NCI-H1048 (cell line): ENCODE data around the gene RELT.

ENCODE experiments used
- DNase-seq: peaks from one replicate; lab custom pipeline; 2025; lab: John Stamatoyannopoulos, UW

Gene RELT, protein sequence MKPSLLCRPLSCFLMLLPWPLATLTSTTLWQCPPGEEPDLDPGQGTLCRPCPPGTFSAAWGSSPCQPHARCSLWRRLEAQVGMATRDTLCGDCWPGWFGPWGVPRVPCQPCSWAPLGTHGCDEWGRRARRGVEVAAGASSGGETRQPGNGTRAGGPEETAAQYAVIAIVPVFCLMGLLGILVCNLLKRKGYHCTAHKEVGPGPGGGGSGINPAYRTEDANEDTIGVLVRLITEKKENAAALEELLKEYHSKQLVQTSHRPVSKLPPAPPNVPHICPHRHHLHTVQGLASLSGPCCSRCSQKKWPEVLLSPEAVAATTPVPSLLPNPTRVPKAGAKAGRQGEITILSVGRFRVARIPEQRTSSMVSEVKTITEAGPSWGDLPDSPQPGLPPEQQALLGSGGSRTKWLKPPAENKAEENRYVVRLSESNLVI

DNA sequence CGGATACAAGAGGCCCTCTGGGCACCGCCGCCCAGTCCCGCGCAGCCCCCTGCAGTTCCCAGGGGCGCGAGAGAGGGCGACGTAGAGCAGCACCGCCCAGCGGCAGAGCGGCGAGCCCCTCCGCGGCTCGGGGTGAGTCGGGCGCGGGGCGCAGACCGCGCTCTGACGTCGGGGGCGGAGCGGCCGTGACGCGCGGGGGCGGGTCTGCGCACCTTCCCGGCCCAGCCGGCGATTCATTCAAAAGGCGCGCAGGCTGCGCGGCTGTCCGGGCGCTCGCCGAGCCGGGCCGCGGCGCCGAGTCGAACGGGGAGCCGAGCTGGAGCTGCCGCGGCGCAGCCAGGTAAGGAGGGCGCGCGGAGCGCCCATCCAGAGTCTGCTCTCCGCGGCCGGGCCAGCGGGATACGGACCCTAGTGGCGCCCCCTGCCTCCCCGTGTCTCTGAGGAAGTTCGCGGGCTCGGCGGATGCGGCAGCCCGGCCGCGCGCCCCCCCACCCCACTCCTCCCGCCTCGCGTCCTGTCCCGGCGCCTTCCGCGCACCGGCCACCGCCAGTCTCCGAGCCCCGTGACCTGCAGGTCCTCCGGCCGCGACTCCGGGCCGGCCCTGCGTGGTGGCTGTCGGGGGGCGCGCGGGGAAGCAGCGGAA lies at the start of gene RELT:
RELT (plus strand) TSS at position 240 of the 643 bp plus-strand sequence. CDS start 12,738 bp downstream, outside the sequence.
- DNase-seq, result peak; percentile 64

DNA sequence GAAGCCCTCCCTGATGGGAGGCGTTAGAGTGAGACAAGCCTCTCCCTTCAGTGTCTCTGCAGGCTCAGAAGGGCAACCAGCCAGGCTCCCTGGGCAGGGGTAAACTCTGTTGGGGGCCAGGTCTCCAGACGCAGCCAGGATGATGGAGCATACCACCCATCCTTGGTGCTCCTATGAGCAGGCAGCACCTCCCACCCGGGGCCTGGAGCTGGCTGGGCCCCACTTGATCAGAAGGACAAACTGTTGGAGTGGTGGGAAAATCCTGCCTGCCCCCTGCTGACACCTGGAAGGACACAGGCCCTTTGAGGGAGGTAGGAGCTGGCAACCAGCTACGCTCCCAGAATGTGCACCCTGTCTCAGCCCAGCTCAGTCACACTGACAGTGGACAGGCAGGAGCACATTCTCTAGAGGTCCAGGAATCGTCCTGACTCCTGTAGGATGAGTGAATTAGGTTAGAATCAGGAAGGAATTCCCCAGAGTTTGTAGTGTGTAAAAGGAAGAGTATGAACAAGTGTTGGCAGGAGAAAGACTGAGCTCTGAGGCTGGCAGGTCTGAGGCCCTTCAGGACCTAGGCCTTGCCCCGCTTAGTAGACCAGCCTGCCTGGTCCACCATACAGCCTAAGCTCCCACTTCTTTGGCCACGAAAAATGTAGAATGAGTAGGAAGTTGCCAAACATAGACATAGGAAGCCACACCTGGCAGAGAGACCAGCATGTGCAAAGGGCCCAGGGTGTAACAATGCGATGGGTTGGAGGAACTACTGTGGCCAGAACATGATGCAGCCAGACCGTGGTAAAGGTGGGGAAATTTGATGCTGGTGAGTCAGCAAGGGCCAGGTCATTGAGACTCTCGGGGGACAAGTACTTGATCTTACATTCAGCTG lies 49.0 kb upstream of the RELT start:
- no peak for DNase-seq

DNA sequence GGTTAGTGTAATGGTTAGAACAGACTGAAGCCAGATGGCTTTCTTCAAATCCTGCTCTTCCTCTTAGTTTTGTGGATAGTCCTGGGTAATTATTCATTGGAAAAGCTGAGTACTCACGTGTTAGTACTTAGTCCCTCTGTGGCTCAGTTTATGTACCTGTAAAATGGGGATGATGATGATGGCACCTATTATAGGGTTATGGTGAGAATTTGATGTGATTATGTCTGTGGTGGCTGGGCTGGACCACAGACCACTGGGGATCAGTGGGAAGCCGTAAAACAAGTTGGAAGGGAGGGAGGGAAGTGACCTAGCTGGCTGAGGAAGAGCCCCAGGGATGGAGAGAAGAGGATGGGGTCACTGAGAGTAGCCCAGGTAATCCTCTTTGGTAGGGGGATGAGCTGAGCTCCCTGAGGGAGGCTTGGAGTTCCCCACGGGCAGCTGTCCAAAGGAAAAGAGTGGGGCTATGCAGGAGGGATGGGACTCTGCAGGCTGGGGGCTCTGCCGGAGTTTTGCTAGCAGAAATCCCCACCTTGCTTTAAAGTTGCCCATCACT lies 48.3 kb upstream of the RELT start:
- DNase-seq, result no peak

DNA sequence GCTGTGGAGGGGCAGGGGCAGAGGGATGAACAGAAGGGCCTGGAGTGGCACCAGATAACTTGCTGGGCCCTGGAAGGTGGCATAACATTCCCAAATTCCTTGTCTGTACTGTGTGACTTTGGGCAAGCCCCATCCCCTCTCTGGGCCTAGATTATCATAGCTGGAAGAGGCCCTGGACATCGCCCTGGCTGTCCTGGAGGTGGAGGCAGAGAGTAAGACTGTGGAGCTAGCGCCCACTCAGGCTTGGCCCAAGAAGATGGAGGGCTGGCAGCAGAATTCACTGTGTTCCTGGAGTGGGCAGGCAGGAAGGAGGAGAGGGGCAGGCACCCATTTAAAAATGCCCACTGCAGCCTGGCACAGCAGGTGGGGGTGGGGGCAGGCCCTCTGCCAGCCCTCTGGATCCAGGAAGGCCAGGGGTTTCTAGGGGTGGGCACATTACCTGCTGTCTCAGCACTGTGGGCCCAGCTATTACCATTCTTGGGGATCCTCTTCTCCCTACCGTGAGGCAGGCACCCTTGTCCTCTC lies 45.6 kb upstream of the RELT start:
- DNase-seq, result no peak

DNA sequence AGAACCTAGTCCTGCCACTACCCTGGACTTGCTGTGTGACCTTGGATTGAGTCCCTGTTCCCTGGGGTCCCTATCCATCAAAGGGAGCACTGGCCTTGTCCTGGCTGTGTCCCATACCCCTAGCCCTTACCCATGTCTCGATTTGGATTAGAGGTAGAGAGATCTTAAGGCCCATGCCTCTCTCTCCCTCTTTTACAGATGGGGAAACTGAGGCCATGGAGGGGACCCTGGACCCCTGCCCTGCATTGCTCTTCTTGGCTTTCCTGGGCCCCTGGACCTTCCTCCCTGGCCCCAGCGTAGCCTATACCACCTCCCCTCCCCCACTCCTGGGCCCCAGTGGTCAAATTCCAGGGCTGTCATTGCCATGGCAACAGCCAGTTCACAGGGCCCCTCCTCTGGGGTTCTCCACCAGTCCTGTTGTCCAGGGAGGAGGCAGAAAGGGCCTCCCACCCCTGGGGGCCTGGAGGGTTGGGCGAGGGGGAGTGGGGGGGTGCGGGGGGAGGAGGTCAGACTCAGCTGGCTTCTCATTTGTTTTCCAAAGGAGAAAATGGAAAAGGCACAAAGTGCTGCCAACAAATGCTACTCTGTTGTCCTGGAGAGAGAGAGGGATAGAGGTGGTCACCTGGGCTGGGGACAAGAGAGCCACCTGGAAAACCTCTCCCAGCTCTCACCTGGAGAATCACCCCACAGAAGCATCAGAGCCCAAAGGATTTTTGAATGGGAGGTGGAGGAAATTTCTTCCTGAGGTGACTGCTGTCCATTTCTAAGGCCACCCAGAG lies 44.9 kb upstream of the RELT start:
- DNase-seq, result no peak

DNA sequence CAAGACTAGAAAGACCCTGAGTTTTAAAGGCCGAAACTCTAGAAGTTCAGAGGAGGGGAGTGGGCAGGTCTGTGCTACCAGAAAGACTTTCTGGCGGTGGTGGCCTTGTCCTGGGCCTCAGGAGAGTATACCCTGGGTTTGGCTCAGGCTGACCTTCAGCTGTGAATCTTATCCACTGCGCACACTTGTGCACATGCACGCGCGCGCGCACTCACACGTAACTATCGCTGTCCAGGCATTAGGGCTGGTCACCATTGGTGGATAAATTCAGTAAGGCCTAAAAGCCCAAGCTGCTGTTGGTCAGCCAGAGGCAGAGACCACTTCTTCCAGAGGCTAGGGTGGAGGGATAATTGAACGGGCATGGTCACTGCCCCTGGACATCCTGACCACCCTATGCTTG lies 43.0 kb upstream of the RELT start:
- DNase-seq, result no peak

DNA sequence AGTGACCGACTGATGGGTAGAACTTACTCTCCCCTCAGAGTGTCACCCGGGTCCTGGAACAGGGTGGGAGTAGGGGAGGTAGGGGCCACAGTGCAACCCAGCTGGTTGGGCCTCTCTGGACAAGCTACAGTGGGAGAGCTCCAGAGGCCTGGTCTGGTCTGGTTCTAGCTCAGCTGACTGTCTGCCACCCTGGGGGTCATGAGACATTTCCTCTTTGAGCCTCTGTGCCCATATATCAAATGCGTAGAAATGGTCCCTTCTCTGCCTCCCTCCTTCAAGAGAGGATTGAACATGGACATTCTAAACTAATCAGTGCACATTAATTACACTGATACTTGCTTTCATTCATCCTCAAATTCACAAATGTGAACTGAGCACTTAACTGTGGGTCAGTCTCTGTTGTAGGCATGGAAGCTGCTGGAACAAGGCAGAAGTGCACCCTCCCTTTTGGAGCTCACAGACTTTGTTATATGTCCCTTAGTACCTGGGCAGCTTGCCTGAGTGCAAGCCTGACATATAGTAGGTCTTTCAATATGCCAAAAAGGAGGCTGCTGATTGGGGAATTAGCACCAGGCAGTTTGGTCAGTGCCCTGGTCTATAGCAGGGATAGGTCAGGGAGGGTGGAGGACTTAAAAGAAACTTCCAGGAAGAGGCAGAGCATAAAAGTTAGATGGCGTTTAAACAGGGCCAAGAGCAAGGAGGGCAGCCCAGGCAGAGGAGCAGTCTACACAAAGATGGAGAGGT lies 42.4 kb upstream of the RELT start:
- no peak for DNase-seq

DNA sequence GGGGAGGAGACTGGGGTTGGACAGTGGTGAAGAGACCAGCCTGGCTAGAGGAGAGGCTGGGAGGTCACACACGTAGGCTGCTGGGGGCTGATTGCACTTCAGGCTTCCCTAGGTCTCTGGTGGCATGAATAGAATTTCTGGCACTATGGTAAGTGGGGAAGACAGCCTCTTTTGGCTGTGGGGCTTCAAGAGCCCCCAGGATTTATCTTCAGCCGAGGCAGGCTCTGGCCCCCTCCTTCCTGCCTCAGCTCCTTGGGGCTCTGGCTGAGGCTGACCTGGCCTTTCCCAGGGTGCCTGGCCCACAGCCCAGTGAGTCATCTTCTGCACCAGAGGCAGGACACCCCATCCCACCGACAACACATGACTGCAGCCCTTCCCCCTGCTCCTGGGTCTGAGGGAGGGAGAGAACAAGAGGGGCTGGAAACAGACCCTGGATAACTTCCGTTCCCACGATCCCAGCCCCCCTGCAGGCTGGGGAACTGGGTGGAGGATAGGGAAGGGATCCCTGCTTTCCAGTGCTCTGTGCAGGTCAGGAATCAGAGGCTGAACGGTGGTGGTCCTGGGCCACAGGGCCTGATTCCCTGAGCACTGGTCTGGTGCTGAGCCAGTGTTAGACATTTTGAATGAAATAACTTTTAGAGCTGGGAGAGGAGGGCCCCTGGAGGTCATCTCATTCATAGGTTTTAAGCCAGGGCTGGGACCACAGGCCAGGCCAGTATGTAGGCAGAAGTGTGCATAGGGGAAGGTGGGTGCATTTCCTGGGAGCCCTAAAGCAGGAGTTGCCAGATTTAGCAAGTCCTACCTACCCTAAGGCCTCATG lies 41.6 kb upstream of the RELT start:
- no peak for DNase-seq

DNA sequence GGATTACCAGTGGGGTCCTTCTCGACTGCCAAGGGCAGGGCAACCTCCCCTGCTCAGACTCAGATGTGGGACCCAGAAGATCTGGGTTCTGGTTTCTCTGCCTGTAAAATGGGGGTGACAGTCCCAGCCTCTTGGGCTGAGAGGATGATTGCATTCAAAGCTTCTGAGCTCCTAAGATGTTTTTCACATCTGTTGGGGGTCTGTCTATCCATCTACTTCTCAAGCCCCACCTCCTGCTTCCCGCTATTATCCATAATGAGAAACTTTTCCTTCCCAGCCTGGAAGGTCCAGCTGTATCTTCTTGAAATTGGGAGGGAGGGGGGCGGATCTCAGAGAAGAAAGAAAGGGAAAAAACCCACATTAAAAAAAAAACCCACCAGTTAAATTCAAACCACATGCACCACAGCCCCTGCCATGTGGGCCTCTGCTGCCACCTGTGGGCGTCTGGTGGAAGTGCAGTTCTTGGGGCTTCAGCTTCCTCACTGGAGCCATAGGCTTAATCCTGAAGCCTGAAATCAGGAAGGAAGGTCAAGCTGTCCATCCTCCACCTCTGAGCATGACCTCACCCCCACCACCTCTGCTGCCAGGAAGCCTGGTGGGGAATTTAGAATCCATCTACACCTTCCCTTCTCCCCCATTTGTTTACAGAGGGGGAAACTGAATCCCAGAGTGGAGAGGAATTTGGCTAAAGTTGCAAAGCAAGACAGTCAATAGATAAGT lies 40.8 kb upstream of the RELT start:
- peak; percentile 56 for DNase-seq

DNA sequence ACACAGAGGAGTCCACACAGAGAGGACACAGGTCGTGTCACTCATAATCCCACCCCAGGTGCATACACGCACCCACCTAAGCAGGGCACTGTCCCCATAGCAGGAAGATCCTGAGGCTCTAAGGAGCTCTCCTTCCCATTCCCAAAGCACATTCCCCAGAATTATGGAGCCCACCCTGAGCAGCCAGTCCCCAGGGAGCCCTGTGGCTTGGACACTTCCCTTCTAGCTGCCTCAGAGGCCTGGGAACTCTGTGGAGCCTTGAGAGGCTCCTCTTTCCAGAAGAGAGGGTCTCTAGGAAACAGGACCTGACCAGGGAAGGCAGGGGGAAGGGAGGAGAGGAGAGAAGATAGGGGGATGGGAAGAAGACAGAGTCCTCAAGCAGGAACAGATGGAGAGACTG lies 38.4 kb upstream of the RELT start:
- DNase-seq, result no peak

DNA sequence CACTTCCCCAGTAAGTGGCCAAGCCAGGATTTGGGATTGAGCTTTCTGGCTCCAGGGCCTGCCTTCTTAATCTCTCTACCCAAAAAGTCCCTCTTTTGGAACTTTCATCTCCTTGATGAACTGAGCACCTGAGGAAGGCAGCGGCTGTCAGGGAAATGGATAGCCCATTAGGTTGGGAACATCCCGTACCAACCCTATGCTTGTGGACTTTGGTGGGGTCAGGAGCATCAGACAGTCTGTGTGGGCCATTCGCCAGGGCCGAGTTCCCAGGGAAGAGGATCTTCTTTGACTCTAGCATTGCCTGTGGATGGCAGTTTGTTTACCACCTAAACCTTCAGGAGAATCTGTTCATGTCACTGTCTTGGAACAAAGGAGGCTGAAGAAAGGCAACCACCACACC lies 37.9 kb upstream of the RELT start:
- DNase-seq, result no peak

DNA sequence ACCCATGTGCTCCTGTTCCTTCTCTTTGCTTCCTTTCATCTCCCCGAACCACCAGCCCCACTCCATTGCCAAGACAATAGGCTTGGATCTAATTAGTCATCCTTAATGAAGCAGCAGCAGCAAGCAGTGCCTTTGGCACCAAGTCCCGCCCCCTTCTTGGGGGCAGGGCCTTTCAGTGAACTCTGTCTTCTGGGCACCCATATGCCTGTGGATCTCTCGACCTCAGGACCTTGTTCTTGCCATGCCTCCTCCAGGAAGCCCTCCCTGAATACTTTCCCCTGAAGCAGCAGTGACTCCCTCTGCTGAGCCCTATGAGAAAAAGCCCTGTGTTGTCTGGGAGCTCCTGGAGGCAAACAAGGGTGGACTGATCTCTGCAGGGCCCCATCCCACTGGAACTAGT lies 36.0 kb upstream of the RELT start:
- DNase-seq, result no peak

DNA sequence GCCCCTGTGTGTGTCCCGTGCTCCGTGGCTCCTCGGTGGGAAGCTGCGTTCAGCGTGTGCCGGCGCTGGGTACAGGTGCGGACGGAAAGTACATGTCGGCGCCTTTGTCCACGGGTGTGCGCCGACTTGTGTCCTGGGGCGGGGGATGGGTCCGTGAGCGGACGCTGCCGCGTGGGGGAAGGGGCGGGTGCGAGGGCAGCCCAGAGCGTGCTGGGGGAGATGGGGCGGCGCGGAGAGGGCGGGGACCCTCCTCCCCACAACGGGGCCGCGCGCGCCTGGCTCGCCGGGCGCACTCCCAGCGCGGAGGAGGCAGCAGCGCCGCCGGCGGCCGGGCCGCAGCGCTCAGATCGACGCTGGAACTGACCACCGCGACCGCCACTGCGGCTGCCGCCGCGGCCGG lies 33.6 kb upstream of the RELT start:
- DNase-seq, result no peak

DNA sequence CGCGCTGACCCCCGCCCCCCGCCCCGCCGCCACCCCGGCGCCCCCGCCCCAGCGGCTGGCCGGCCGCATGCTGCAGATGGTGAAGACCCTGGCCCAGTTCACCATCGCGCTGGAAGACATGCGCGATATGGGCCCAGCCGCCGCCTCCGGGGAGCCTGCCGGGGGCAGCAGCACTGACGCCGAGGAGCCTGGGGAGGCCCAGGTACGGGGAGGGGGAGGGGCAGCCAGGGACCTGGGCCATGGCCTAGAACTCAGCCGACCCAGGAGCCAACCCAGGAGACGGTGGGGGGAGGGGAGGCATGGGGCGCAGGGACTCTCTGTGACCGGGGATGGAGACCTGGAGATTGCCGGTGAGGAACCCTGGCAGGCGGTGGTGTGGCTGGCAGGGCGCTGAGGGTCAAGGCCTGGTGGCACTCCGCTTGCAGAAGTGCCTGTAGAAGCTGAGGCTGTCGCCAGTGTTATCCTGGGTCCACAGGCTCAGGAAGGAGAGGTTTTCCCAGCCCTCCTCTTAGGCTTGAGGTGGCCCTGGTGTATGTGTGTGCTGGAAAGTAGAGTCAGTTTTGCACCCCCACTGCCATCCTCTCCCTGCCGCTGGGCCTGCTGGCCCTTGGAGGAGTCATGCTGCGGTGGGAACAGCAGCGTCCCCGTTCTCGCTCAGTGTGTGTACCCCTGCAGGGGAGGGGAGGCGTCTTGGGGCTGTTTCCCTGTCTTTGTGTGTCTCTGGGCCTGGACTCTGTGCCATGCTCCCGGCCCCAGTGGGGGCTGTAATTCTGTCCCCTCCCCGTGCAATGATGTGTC lies 32.9 kb upstream of the RELT start:
- DNase-seq, result no peak

DNA sequence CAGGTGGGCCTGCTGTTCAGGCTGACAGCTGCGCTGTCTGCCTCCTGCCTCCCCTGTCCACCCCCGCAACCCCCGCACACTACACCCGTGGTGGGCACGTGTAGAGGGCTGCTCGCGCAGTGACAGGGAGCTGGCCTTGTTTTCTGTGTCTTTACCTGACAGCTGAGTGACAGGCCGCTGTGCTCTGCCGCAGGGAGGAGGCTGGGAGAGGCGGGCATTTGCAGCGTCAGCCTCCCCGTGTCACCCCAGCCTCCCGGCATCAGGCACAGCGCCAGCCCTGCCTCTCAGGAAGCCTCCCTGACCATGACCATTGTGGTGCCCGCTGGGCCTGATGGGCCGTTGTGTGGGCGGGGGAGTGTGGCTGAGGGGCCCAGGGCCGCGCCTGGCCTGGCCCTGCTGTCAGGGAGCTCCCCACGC lies 32.0 kb upstream of the RELT start:
- DNase-seq, result no peak

DNA sequence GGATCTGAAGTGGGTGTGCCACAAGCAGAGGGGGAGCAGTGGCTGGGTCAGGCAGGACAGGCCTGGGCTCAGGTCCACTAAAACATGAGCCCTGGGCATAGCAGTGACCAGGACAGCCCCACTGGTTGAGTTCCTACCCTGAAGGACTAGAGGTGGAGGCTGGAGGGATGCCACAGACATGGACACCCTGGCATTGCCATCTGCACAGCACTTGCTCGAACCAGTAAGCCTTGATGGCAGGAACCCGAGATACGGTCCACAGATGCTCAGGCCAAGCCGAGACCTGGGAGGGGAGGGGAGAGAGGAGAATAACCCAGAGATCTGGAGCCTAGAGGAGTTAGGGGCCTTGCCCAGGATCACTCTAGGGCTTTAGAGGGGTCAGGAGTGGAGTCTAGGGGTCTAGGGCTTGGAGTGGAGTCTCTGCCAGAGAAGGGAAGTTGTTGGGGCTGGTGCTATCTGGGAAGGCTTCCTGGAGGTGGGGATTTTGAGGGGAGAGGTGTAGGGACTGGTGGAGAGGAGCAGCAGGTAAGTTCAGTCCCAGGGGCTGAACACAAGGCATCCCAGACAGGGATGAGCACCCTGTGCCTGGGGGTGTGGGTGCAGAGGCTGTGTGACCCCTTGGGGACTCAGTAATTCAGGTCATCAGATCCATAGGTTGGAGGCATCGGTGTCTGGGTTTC lies 30.6 kb upstream of the RELT start:
- no peak for DNase-seq

DNA sequence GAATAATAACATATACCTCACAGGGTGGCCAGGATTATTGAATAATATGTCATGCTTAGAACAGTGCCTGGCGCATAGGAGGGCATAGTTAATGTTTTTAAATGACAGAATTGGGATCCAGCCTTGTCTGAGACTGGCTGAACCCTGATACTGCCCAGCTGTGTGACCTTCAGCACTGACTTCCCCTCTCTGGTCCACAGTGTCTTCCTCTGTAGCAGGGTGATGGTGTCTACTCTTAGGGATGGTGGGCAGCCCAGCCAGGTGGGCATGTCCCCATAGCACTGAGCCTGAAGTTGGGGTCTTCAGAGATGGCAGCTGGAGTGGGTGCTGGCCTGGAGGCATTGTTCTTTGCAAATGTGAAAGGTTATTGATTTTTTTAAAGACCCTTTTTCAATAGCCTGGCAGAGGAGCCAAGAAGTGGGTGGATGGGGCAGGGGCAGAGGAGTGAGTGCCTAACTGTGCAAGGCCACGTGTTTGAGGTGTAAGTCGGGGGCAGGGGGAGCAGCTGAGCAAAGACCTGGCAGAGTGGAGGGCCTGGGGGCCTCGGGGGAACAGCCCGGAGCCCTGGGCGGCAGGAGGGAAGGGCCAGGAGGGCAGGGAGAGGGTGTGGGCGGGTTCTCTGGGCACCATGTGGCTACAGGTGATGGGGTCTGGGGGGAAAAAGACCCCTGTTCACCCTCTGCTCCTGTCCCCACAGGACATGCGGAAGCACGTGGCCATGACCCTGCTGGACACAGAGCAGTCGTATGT lies 29.8 kb upstream of the RELT start:
- no peak for DNase-seq
